Endothelial cell of umbilical vein (primary cell): ENCODE measurements around the gene MBLAC1. TPM values are rescaled to one million over a fixed set of nuclear protein-coding genes. Genes with fewer than 3 reads are reported as not detected.

Experiments
- BruUV-seq: library from RNA; stranded (reverse); fragments of 400-500 nt; replicated peaks from 2 replicates; lab custom pipeline; 2021; lab: Mats Ljungman, UMichigan
- CTCF ChIA-PET: fragments of 300-600, 350-600 bp; sonication (Branson Sonifier 250); formaldehyde crosslinking; loops from one replicate; lab custom pipeline; 2021; ENCODE audit warnings: antibody characterized with exemption, inconsistent platforms; lab: Charles Lee
- POLR2A ChIA-PET: fragments of 300-600, 350-600 bp; sonication (Branson Sonifier 250); formaldehyde crosslinking; loops from one replicate; lab custom pipeline; 2021; ENCODE audit warnings: antibody characterized with exemption, inconsistent platforms; lab: Charles Lee
- DNase-seq: peaks from one replicate; pipeline ENCODE4 v3.0.0-alpha.2; 2011; ENCODE audit warnings: low read depth, low spot score
- FAIRE-seq: peaks from 2 replicates; lab custom pipeline; 2011; peaks lifted over from hg19 to GRCh38; lab: Jason Lieb, UNC
- H2AFZ ChIP-seq: 2 replicates; pipeline ENCODE4 v1.6.0; 2012; ENCODE audit warnings: low read depth, low read length, control low read depth, inconsistent platforms
- H3K27ac ChIP-seq: 2 replicates; pipeline ENCODE4 v1.5.1; 2011; ENCODE audit warnings: low read depth, mild to moderate bottlenecking, control low read depth, low read length, moderate library complexity; ENCODE audit not compliant: insufficient read depth
- H3K27me3 ChIP-seq, 2 experiments: 2 replicates each; pipeline versions ENCODE4 v1.6.0 to v1.6.1; 2011; ENCODE audit warnings: low read length in 2 of 2, mixed read lengths in 1 of 2; ENCODE audit not compliant: control insufficient read depth in 2 of 2, insufficient read depth in 2 of 2
- H3K36me3 ChIP-seq, 2 experiments: 2 replicates in 1 of 2; 3 replicates in 1 of 2; pipeline ENCODE4 v1.5.1; 2011; ENCODE audit warnings: low read length in 2 of 2, mild to moderate bottlenecking in 1 of 2, moderate library complexity in 1 of 2; ENCODE audit not compliant: control insufficient read depth in 2 of 2, insufficient read depth in 2 of 2; ENCODE audit errors: extremely low read depth in 1 of 2
- H3K4me1 ChIP-seq: 3 replicates; pipeline ENCODE4 v1.5.1; 2011; ENCODE audit warnings: mild to moderate bottlenecking, low read length; ENCODE audit not compliant: control insufficient read depth, insufficient read depth; ENCODE audit errors: extremely low read depth
- H3K4me2 ChIP-seq: 2 replicates; pipeline ENCODE4 v1.6.1; 2011; ENCODE audit warnings: low read length, control low read depth, mixed read lengths; ENCODE audit not compliant: insufficient read depth
- H3K4me3 ChIP-seq, 3 experiments: fragments of 200-600 bp in 1 of 3; sonication (generic), shearing (Covaris generic) in 1 of 3; replicated peaks in 1 of 3; 2 replicates each; pipeline ENCODE4 v1.5.1; 2011 to 2016; ENCODE audit warnings: control low read depth in 3 of 3, low read length in 3 of 3, mild to moderate bottlenecking in 2 of 3, inconsistent platforms in 1 of 3, low read depth in 1 of 3, moderate library complexity in 1 of 3; ENCODE audit not compliant: insufficient read depth in 1 of 3
- H3K79me2 ChIP-seq: 2 replicates; pipeline ENCODE4 v1.6.0; 2012; ENCODE audit warnings: low read length, inconsistent platforms; ENCODE audit not compliant: control insufficient read depth, insufficient read depth
- H3K9ac ChIP-seq: replicated peaks from 2 replicates; pipeline ENCODE3; 2011; ENCODE audit warnings: low read length, control low read depth; ENCODE audit not compliant: insufficient read depth; ENCODE audit errors: extremely low read depth
- H3K9me1 ChIP-seq: replicated peaks from 3 replicates; pipeline ENCODE4 v1.6.0; 2011; ENCODE audit warnings: mild to moderate bottlenecking, low read length; ENCODE audit not compliant: control insufficient read depth, insufficient read depth; ENCODE audit errors: extremely low read depth
- H3K9me3 ChIP-seq: replicated peaks from 2 replicates; pipeline ENCODE4 v1.5.1; 2012; ENCODE audit warnings: low read length, inconsistent platforms; ENCODE audit not compliant: control insufficient read depth, insufficient read depth
- H4K20me1 ChIP-seq: replicated peaks from 2 replicates; pipeline ENCODE3; 2011; ENCODE audit warnings: mild to moderate bottlenecking, low read length; ENCODE audit not compliant: control insufficient read depth, insufficient read depth; ENCODE audit errors: extremely low read depth
- EZH2 ChIP-seq: IDR thresholded peaks from 2 replicates; pipeline ENCODE4 v1.6.1; 2012; ENCODE audit warnings: borderline replicate concordance, low read depth, mild to moderate bottlenecking, moderate library complexity, low read length, inconsistent platforms; ENCODE audit not compliant: severe bottlenecking
- FOS ChIP-seq: IDR thresholded peaks from 2 replicates; pipeline ENCODE4 v1.6.1; 2011; ENCODE audit warnings: mild to moderate bottlenecking, low read length, moderate library complexity, borderline replicate concordance; ENCODE audit not compliant: insufficient read depth
- GATA2 ChIP-seq: IDR thresholded peaks from 2 replicates; pipeline ENCODE4 v1.7.0; 2011; ENCODE audit warnings: low read depth, mild to moderate bottlenecking, moderate library complexity, mixed read lengths, low read length; ENCODE audit not compliant: insufficient read length, insufficient read depth
- JUN ChIP-seq: IDR thresholded peaks from 2 replicates; pipeline ENCODE4 v1.6.1; 2011; ENCODE audit warnings: borderline replicate concordance, low read depth; ENCODE audit not compliant: insufficient read length, insufficient read depth
- MYC ChIP-seq: IDR thresholded peaks from one replicate; pipeline ENCODE4 v1.6.1; 2011; ENCODE audit warnings: mild to moderate bottlenecking, low read depth, low read length
- POLR2A ChIP-seq: IDR thresholded peaks from 2 replicates; pipeline ENCODE4 v1.6.1; 2012; ENCODE audit warnings: low read depth, mild to moderate bottlenecking, control low read depth, low read length
- POLR2AphosphoS5 ChIP-seq: IDR thresholded peaks from 2 replicates; pipeline ENCODE4 v1.6.1; 2012; ENCODE audit warnings: low read depth, mild to moderate bottlenecking, control low read depth, low read length, moderate library complexity; ENCODE audit not compliant: insufficient read depth
- dilution Hi-C: fragments of 300-500 bp; cut with MboI; formaldehyde crosslinking; loops from one replicate; pipeline ENCODE4 v1.15.0; 2019; ENCODE audit warnings: low sequenced_read_pairs; ENCODE audit not compliant: extremely low pct_ligation_motif_present
- intact Hi-C: fragments of 100-400 bp; cut with micrococcal nuclease; formaldehyde crosslinking; loops from one replicate; pipeline ENCODE4 v1.10.0; 2022
- polyA plus RNA-seq, 4 experiments: library from polyadenylated mRNA; depleted of rRNA in 3 of 4; stranded (reverse) in 3 of 4; unstranded in 1 of 4; fragments of >200 nt; gene quantifications; 2 replicates each; pipeline versions ENCODE4 v1.2.1 to v1.2.3, GENCODE V29; 2011 to 2012; ENCODE audit warnings: missing spikeins in 1 of 4
- total RNA-seq: library from RNA; stranded (reverse); gene quantifications from 2 replicates; pipeline ENCODE4 v1.2.3, GENCODE V29; 2021
- TF ChIP-seq, protein P1 (sequence below), 2 donors: IDR thresholded peaks; 1 replicate in 1 of 2; 2 replicates in 1 of 2; pipeline ENCODE4 v1.5.1; 2011; ENCODE audit warnings: low read length in 2 of 2, mild to moderate bottlenecking in 2 of 2, moderate library complexity in 2 of 2, control low read depth in 1 of 2, inconsistent platforms in 1 of 2, low read depth in 1 of 2; ENCODE audit not compliant: insufficient read depth in 1 of 2; ENCODE audit errors: extremely low read depth in 1 of 2
- TF ChIP-seq, protein P2 (sequence below): IDR thresholded peaks from 2 replicates; pipeline ENCODE4 v1.6.1; 2011; ENCODE audit not compliant: insufficient read depth, insufficient read length

The MBLAC1 gene
- total and polyA plus RNA-seq, 2 donors (not counting 3 experiments of a cell fraction or from before 2014, with no cell fraction given): 1.8 to 2.1 TPM

DNA sequence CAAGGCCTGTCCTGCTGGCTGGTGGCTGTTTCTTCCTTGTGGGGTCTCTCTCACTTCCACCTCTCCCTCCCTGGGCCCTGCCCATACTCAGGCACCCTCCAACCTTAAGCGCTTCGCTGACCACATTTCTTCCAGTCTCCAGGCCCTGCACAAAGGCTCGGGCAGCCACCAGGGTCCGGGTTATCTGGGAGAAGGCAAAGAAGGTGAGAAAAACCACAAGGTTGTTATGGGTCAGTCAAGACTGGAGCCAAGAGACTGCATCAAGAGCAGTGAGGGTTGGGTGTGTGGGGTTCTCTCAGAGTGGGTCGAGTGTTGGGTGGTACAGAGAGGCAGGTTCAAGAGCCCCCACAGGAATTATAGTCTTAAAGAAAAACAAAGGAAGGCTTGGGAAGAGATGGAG lies 47.8 kb downstream of the MBLAC1 start:
- H3K9ac ChIP-seq: no peak overlapping the region
- DNase-seq (no peak), FAIRE-seq (no peak)
- CTCF ChIA-PET: no interaction called here
- POLR2A ChIA-PET: no interaction called here
- no peaks in the 10 kb centered on the region for H3K9me3 ChIP-seq
- H3K9me1 ChIP-seq: no peaks in the 10 kb centered on the region
- no peaks in the 10 kb centered on the region for H3K27me3 ChIP-seq
- no TSS peak for BruUV-seq
- no peaks in the 10 kb centered on the region for H4K20me1 ChIP-seq
- peaks cover 5% of the 10 kb centered on the region for H3K4me1 ChIP-seq
- intact Hi-C loops: no loop called here
- no peak overlapping the region for H2AFZ ChIP-seq
- no peak overlapping the region for H3K27ac ChIP-seq
- H3K4me2 ChIP-seq: no peak overlapping the region
- H3K4me3 ChIP-seq: no peak overlapping the region
- dilution Hi-C loops: no loop called here
- TF ChIP-seq FOS: no peak
- TF ChIP-seq JUN: no peak
- no peak for TF ChIP-seq GATA2
- no peak for TF ChIP-seq MYC
- TF ChIP-seq POLR2AphosphoS5: no peak
- TF ChIP-seq EZH2: no peak
- TF ChIP-seq POLR2A: no peak
- TF ChIP-seq, protein P1, sequence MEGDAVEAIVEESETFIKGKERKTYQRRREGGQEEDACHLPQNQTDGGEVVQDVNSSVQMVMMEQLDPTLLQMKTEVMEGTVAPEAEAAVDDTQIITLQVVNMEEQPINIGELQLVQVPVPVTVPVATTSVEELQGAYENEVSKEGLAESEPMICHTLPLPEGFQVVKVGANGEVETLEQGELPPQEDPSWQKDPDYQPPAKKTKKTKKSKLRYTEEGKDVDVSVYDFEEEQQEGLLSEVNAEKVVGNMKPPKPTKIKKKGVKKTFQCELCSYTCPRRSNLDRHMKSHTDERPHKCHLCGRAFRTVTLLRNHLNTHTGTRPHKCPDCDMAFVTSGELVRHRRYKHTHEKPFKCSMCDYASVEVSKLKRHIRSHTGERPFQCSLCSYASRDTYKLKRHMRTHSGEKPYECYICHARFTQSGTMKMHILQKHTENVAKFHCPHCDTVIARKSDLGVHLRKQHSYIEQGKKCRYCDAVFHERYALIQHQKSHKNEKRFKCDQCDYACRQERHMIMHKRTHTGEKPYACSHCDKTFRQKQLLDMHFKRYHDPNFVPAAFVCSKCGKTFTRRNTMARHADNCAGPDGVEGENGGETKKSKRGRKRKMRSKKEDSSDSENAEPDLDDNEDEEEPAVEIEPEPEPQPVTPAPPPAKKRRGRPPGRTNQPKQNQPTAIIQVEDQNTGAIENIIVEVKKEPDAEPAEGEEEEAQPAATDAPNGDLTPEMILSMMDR (IDR thresholded peaks at IDR 0.05; ENCODE audit: extremely low read depth in 1 of 2, insufficient read depth in 1 of 2, low read depth in 1 of 2, low read length in 2 of 2): no peak
- TF ChIP-seq, protein P2, sequence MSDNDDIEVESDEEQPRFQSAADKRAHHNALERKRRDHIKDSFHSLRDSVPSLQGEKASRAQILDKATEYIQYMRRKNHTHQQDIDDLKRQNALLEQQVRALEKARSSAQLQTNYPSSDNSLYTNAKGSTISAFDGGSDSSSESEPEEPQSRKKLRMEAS: no peak
- H3K79me2 ChIP-seq: peaks cover 4% of the 10 kb centered on the region
- H3K36me3 ChIP-seq: peaks cover 0 to 3% of the 10 kb centered on the region in 2 experiments
